Stimulated activated CD4-positive, alpha-beta T cell treated with anti-CD3 and anti-CD28 coated beads, Interleukin-12 subunit alpha, Interleukin-12 subunit beta, amount 100 ng/mL, for 4 hours (primary cell): ENCODE measurements around the gene NCDN.

Experiments
- DNase-seq: peaks from one replicate; pipeline ENCODE4 v3.0.0-alpha.2; 2020

Gene NCDN

DNA sequence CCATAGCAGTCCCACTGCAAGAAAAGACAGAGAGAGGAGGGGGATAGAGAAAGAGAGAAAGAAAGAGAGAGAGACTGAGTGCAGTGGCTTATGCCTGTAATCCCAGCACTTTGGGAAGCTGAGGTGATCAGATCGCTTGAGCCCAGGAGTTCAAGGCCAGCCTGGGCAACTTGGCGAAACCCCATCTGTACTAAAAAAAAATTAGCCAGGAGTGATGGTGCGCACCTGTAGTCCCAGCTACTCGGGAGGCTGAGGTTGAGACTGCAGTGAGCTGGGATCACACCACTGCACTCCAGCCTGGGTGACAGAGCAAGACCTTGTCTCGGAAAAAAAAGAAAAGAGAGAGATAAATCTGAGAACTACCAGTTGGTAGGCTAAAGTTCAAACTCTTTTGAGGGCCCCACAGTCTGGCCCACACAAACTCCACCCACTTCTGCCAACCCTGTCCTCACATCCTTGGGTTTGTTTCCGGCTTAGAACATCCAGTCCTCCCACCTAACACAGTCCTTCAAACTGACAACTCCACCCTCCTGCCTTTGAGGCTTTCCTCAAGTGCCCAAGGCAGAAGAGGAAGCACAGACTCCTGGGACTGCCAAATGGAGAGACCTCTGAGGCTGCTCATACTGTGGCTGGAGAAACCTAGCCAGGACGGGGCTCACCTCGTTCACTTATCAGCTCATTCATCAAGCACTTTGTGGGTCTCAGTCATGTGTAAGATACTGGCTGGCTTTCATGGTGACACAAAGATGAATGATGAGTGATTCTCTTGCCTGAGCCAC lies 35.6 kb downstream of the NCDN start:
- no peak for DNase-seq

DNA sequence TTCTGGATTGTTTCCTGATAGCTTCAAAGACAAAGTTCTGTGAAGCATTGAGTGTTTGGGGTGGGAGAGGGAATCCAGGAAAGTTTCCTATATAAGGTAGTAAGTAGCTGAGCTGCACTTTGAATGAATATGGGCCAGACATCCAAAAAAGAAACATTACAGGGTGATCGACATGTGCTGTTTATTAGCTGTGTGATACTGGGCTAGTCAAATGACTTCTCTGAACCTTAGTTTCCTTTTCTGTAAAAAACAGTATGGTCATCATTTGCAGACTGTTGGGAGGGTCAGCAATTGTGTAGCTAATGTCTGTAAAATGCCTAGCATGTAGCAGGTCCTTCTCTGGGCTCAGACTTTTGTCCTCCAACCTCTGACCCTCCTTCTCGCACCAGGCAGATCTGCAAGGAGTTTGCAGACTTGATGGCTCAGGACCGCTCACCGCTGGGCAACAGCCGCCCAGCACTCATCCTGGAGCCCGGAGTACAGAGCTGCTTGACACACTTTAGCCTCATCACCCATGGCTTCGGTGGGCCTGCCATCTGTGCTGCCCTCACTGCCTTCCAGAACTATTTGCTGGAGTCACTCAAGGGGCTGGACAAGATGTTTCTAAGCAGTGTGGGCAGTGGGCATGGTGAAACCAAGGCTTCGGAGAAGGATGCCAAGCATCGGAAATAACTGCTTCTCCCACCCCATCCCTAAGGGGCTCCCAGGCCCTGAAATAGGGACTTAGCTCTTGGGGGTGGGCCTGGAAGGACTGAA lies 36.6 kb downstream of the NCDN start:
- DNase-seq, result no peak

DNA sequence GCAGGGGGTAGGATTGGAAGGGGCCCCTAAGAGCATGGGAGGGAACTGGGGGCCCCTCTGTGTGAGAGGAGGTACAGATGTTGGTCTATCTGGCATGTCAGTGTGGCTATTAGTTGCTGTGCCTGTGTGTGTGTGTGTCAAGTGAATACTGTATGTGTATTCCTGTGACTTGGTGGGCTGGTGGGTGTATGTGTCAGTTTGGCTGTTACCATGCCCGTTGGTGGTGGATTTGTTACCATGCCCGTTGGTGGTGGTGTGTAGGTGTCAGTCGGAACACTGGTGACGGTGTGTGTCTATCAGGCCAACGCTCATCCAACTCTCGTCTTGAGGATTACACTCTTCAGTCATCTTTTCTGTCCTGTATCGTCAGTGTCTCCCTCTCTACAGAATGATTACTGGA lies 38.1 kb downstream of the NCDN start:
- no peak for DNase-seq

DNA sequence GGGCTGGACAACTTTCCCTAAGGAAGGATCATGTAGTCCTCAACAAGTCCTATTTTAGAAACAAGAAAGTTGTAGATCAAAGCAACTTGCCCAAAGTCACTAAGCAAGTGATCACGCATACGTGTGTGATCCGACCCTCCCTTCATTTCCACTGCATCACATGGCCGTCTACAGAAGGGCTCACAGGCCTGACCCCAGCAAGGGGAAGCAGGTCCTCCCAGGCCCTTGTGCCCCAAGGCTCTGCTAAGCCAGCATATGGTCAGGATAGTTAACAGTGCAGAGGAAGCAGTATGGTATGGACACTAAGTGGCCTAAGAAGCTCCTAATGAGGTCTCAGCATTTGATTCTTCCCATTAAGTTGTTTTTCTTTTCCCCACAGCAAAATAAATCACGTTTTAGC lies 40.3 kb downstream of the NCDN start:
- DNase-seq, result no peak

DNA sequence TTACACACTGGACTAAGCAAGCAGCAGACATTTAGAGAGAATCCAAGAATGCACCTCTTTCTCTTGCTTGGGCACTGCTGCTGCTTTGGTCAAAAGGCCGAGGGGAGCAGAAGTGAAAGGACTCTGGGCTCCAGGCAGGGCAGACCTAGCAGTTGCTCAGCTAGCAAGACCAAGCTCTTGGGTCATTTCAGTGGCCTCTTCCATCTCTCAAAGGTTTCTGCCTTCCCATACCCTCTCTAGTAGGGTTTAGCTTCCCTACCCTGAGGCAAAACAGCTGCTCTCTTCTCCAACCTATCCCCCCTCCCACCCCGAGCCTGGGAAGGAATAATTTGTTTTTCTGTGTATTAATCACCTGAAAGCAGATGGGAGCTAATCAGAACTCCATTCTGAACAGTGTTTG lies 41.3 kb downstream of the NCDN start:
- DNase-seq, result no peak

DNA sequence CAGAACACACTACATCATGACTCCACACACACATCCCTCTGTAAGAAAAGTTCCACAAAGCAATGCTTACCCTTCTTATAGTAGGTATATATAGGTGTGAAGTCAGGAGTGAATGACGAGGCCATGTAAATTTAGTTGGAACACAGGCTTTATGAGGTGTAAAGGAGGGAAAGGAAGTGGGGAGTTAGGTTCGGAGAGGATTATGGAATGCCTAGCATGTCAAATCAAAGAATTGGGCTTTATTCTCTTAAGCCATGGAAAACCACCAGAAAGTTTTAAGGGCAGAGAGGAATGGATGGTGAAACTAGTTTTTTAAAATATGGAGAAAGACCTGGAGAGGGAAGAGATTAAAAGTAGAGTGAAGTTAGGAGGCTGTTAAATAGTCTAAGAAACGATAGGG lies 41.8 kb downstream of the NCDN start:
- DNase-seq, result no peak

DNA sequence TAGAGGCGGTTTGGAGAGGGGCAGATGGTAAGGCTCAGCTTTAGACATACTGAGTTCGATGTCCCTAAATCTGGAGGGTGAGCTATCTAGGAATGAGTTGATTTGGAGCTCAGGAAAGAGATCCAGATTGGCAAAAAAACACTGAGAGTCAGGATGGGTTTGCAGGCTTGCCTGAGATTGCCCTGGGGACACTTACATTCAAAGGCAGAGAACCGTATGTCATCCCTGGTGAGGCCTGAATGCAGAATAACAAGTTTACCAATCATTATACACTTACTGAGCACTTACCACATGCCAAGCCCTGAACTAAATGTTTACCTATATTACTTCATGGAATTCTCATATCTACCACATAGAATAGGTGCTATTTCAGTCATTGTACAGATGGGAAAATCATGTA lies 43.0 kb downstream of the NCDN start:
- no peak for DNase-seq

DNA sequence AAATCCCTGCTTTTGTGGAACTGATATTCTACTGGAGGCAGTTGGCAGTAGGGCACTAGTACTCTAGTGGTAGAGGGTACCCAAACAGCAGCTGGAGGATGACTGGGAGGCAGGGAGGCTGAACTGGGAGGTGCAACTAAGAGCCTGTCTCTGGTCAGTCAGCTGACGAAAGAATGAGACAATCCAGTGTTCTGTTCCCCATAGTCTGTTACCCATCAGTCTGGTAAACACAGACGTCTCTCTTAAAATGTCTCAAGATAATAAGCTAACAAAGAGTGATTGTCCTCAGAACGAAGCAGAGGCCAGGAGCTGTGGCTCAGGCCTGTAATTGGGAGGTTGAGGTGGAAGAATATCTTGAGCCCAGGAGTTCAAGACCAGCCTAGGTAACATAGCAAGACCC lies 45.9 kb downstream of the NCDN start:
- no peak for DNase-seq

DNA sequence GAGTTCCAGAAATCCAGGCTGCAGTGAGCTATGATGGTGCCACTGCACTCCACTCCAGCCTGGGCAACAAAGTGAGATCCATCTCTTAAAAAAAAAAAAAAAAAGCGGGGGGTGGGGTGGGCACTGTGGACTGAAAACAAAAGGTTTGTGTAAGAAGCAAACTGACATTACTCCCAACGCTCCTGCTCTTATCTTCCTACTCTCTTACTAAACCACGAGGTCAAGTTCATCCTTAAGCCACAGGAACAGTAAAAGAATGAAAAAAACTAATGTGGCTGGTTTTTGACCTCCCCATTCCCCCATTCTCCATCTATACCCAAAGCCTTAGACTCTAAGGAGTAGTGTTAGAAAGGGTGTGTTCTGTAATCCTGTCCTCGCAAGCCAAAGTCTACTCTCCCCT lies 46.3 kb downstream of the NCDN start:
- DNase-seq, result no peak

DNA sequence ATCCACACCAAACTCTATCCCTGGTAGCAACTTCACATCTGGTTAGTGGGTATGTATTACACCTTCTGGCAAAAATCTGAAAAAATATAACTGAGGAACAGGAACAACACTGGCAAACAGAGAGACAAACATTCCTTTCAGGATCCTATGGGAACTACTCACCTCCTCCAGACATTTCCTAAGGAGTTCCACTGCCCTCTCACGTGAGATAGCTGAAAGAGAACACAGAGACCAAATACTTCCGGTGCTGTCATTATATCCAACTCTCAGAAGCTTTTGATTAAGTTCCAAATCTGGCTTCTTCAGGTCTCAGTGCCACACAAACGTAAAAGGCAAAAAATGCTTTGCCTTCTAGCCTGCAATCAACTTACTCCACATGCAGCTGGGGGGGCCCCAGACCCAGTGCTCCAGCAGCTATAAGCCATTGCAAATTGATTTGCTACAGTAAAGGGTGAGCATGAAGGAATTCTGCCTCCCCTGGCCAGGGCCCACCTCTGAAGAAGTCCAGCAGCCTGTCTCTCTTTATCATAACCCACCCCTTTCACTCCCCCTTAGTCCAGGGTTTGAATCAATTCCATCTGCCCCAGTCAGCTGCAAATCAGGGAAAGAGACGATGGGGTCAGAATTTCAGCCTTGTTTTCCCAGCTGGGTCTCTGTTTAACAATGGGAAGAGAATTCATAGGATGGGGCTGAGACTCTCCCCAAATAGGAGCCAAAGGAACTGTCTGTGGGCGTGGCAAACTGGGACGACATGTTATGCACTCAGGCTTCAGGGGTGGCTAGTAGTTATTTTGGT lies 47.7 kb downstream of the NCDN start:
- DNase-seq, result no peak

DNA sequence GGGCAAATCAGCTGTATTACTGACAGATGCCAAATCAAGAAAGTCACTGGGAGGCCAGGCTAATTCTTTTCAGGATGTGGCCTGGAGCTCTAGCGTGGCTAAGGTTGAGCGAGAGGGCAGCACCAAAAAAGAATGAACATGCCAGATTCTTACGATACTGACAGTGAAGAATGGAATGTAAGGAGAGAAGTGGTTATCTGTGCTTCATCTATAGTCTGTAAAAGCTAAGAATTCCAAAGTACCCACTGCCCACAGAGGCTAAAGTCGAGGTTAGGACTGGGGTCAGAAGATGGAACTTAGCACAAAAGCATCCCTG lies 48.2 kb downstream of the NCDN start:
- no peak for DNase-seq

DNA sequence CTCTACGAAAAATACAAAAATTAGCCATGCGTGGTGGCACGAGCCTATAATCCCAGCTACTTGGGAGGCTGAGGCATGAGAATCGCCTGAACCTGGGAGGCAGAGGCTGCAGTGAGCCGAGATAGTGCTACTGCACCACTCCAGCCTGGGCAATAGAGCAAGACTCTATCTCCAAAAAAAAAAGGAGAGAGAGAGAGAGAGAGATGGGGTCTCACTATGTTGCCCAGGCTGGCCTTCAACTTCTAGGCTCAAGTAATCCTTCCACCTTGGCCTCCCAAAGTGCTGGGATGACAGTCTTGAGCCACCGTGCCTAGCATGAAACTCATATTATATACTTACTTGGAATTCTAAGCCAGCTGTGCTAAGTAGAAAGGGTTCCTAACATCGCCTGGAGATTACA lies 54.1 kb downstream of the NCDN start:
- no peak for DNase-seq

DNA sequence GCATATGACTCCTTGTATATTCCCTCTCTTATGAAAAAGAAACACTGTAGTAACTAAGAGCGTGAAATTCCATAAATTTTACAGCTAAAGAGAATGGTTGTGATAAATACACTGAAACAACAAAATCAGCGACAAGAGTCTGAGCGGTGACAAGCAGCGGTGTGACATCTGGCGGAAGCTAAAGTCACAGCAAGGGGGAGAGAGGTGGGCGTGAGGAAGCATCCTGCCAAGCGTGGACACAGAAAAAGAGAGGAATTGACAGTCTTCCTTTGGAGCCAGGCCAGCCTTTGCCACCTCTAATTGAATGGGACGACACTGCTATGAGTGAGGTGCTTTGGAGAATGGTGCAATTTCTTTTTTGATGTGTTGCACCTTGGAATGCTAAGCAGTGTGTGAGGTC lies 57.8 kb downstream of the NCDN start:
- DNase-seq, result no peak
